WTC11 (cell line): ENCODE measurements around the gene NDRG3.

ENCODE experiments used
- ZNF138 ChIP-seq: sonication (generic); formaldehyde crosslinking; conservative IDR thresholded peaks from 2 replicates; pipeline ENCODE4 v1.8.1; 2022; ENCODE audit warnings: mild to moderate bottlenecking, moderate library complexity, missing genetic modification reagents
- TF ChIP-seq, protein P1 (sequence below): sonication (generic); formaldehyde crosslinking; IDR thresholded peaks from 2 replicates; pipeline ENCODE4 v1.8.1; 2022; ENCODE audit warnings: low read depth, mild to moderate bottlenecking, moderate library complexity, missing genetic modification reagents, borderline replicate concordance

DNA sequence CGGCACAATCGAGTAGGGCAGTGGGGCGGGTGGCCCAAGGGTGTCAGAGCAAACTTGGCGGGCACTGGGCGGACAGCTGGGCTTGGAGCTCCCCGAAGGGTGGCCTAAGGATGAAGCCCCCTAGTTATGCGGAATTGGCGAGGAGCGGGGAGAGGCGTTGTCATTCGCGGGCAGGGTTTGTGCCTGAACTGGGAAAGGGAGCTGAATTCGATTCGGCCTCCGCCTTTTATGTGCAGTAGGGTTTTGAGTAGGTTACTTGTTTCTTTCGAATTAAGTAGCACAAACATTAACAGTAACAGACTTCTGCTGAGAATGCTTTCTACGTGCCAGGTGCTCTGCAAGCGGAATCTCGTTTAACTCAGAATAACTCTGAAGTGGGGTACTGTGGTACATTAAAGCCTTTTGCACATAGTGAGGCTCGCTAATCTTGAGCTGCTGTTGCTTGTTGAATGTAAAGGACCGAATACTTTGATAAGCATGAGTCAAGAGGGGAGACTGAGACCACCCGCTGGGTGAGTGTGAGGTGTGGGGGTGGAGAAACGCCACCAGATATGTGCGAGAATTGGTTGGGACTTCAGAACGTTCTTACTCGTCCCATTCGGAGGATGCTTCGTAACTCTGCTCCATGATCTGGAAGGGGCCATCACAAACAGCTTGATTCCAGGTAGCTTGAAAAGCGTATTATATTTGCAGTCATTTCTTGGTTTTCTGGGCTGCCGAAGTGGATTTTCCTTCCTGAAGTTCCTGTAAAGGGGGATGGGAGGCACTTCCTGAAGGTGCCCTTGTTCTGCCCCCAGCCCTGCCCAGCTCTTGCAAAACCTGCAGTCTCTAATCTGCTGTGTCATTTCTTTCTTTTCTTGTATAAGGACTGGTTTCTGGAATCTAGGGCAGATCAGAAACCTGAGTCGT lies 139.5 kb downstream of the NDRG3 start:
- TF ChIP-seq, protein P1, sequence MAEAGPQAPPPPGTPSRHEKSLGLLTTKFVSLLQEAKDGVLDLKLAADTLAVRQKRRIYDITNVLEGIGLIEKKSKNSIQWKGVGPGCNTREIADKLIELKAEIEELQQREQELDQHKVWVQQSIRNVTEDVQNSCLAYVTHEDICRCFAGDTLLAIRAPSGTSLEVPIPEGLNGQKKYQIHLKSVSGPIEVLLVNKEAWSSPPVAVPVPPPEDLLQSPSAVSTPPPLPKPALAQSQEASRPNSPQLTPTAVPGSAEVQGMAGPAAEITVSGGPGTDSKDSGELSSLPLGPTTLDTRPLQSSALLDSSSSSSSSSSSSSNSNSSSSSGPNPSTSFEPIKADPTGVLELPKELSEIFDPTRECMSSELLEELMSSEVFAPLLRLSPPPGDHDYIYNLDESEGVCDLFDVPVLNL (CRISPR knock-in tag): no peak
- TF ChIP-seq ZNF138 (CRISPR knock-in tag): no peak
